Sigmoid colon (tissue), 7 donors: Measurements from ENCODE around the gene TBKBP1. TPM values are rescaled to one million over a fixed set of nuclear protein-coding genes. Genes with fewer than 3 reads are reported as not detected.
"Not testable (repeated sequence)": the region's sequence is repeated elsewhere in the genome, so short reads cannot be mapped to it uniquely, and the experiment has no call there.

ENCODE experiments used
- DNase-seq: peaks from one replicate; pipeline ENCODE4 v3.0.0-alpha.2; 2019
- H3K27ac ChIP-seq, 4 donors: fragments of 200-600 bp; sonication (generic); one replicate each; pipeline ENCODE4 v1.5.1; 2016 to 2019; ENCODE audit warnings: mild to moderate bottlenecking in 1 of 4
- H3K27me3 ChIP-seq, 3 donors: fragments of 200-600 bp; sonication (generic); one replicate each; pipeline ENCODE4 v1.5.1; 2019; ENCODE audit warnings: mild to moderate bottlenecking in 1 of 3
- H3K36me3 ChIP-seq, 4 donors: fragments of 200-600 bp; sonication (generic); one replicate each; pipeline ENCODE4 v1.5.1; 2016 to 2019
- H3K4me1 ChIP-seq, 4 donors: fragments of 200-600 bp; sonication (generic); one replicate each; pipeline ENCODE4 v1.5.1; 2017 to 2019
- H3K4me3 ChIP-seq, 4 donors: fragments of 200-600 bp; sonication (generic); one replicate each; pipeline ENCODE4 v1.5.1; 2017 to 2019; ENCODE audit warnings: mild to moderate bottlenecking in 2 of 4, moderate library complexity in 1 of 4
- H3K9me3 ChIP-seq, 4 donors: fragments of 200-600 bp in 3 of 4; sonication (generic) in 3 of 4; one replicate each; pipeline versions ENCODE4 v1.5.1 to v1.6.1; 2013 to 2019
- EP300 ChIP-seq, 4 donors: sonication (generic); formaldehyde crosslinking; IDR thresholded peaks; one replicate each; pipeline ENCODE4 v1.6.1; 2017; ENCODE audit warnings: antibody characterized with exemption in 4 of 4
- POLR2A ChIP-seq, 2 donors: fragments of 450-650 bp; IDR thresholded peaks; one replicate each; pipeline ENCODE4 v1.6.1; 2016; ENCODE audit warnings: antibody characterized with exemption in 2 of 2, mild to moderate bottlenecking in 2 of 2, moderate library complexity in 2 of 2
- POLR2AphosphoS5 ChIP-seq, 4 donors: sonication (generic); formaldehyde crosslinking; IDR thresholded peaks; one replicate each; pipeline ENCODE4 v1.6.1; 2017; ENCODE audit warnings: antibody characterized with exemption in 4 of 4
- WGBS, 2 donors: extraction: QIAGEN DNeasy Blood & Tissue Kit; methylation state at CpG; one replicate each; pipeline ENCODE4 v1.1.7; 2013; 5-methylcytosine and 5-hydroxymethylcytosine counted together
- intact Hi-C: fragments of 100-400 bp; cut with DNase I; formaldehyde crosslinking; loops from one replicate; pipeline ENCODE4 v1.15.1; 2023
- polyA plus RNA-seq, 3 donors: library from polyadenylated mRNA; stranded (reverse); fragments of 200-250 nt; gene quantifications; one replicate each; pipeline ENCODE4 v1.2.3, GENCODE V29; 2013
- total RNA-seq, 4 donors: library from RNA; depleted of rRNA; stranded (reverse); fragments of >200 nt; gene quantifications; one replicate each; pipeline ENCODE4 v1.1.0, GENCODE V29; 2016
- TF ChIP-seq, protein P1 (sequence below), 4 experiments: fragments of 450-650 bp in 3 of 4; fragments of 200-600 bp in 1 of 4; IDR thresholded peaks; one replicate each; pipeline ENCODE4 v1.5.1; 2016 to 2019; ENCODE audit warnings: antibody characterized with exemption in 4 of 4, mild to moderate bottlenecking in 3 of 4, moderate library complexity in 2 of 4
- donor health status: healthy with polysubstance abuse.
- donor health status: Bipolar disorder and iron deficiency.
- donor health status: healthy.

The TBKBP1 gene
- total and polyA plus RNA-seq, 7 donors, result 3.5 to 25.5 (median 7.8) TPM

DNA sequence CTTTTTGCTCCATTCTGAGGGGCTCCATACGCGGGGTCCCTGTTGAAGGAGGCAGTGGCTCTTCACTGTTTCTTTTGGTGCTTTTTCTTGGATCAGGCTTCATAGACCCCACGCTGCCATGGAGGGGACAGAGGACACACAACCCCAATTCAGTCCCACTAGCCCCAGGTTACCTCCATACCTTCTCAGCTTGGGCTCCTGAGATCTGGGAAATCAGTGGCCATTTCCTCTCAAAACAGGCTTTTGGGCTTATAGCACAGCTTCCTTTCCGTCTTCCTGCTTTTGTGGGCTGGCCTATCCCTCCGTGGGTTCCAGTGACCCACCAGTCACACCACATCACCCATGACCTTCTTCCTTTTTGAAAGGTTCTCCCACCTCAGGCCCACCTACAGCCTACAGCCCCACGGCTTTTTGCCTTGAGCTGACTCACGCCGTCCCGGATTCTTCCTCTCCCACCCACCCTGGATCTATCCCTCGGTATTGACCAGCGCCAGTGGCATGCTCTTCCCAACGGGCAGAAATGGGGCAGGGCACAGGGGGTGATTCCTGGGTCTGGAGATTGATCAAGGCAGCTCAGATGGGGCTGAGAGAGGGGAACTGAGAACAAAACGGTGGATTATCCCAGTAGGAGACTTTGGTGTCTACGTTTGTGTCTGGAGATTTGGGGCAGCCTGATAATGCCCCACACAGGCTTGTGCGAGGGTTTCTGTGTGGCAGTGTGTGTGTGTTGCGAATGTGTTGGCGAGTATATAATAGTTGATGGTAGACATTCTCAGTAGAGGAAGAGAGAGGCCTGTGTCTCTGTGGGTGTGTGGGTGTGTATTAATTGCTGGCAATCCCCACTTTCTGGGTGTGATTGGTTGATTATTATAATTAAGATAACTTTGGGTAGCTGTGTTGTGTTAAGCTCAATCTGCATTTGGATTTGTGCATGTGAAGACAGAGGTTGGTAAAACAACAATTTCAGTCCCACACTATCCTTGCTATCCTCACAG is 42.8 kb downstream of the TBKBP1 start:
- Histone ChIP-seq H3K4me3 (no peak overlapping the region), H3K36me3 (no peaks in the 10 kb centered on the region), H3K27me3 (peaks cover 13 to 48% (median 24%) of the 10 kb centered on the region in 3 donors), H3K27ac (no peak overlapping the region), H3K4me1 (peaks cover 0 to 16% (median 14%) of the 10 kb centered on the region in 4 donors), H3K9me3 (no peaks in the 10 kb centered on the region)
- no peak for TF ChIP-seq POLR2AphosphoS5 (IDR thresholded peaks at IDR 0.05)
- no peak for TF ChIP-seq EP300 (IDR thresholded peaks at IDR 0.05)
- TF ChIP-seq, protein P1, sequence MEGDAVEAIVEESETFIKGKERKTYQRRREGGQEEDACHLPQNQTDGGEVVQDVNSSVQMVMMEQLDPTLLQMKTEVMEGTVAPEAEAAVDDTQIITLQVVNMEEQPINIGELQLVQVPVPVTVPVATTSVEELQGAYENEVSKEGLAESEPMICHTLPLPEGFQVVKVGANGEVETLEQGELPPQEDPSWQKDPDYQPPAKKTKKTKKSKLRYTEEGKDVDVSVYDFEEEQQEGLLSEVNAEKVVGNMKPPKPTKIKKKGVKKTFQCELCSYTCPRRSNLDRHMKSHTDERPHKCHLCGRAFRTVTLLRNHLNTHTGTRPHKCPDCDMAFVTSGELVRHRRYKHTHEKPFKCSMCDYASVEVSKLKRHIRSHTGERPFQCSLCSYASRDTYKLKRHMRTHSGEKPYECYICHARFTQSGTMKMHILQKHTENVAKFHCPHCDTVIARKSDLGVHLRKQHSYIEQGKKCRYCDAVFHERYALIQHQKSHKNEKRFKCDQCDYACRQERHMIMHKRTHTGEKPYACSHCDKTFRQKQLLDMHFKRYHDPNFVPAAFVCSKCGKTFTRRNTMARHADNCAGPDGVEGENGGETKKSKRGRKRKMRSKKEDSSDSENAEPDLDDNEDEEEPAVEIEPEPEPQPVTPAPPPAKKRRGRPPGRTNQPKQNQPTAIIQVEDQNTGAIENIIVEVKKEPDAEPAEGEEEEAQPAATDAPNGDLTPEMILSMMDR (IDR thresholded peaks at IDR 0.05), result no peak
- TF ChIP-seq POLR2A (IDR thresholded peaks at IDR 0.05), result no peak
- 73 to 81% methylated on average over 17 of the region's 17 CpGs for WGBS, 2 donors
- DNase-seq, result peak; percentile 24
- intact Hi-C loops, result no loop called here

DNA sequence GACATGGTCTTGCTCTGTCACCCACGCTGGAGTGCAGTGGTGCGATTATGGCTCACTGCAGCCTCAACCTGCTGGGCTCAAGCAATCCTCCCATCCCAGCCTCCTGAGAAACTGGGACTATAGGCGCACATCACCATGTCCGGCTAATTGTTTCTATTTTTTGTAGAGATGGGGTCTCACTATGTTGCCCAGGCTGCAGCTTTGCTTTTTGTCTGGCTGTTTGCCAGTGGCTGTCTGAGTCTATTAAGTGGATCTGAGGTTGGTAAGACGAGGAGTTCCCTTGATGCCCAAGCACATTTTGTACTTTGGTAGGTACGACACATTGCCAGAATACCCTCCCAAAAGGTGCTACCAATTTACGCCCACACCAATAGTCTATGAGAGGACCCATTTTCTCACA is 44.2 kb downstream of the TBKBP1 start:
- Histone ChIP-seq H3K27ac (no peak overlapping the region), H3K9me3 (no peaks in the 10 kb centered on the region), H3K27me3 (peaks cover 5 to 44% (median 19%) of the 10 kb centered on the region in 3 donors), H3K36me3 (no peaks in the 10 kb centered on the region), H3K4me1 (peaks cover 0 to 11% (median 10%) of the 10 kb centered on the region in 4 donors), H3K4me3 (no peak overlapping the region)
- TF ChIP-seq EP300 (IDR thresholded peaks at IDR 0.05) (no peak), POLR2A (IDR thresholded peaks at IDR 0.05) (no peak), POLR2AphosphoS5 (IDR thresholded peaks at IDR 0.05) (no peak)
- TF ChIP-seq, protein P1 (IDR thresholded peaks at IDR 0.05), result no peak
- peak; percentile 14 for DNase-seq
- 90 to 91% methylated on average over 7 of the region's 7 CpGs for WGBS, 2 donors
- intact Hi-C loops, result no loop called here

DNA sequence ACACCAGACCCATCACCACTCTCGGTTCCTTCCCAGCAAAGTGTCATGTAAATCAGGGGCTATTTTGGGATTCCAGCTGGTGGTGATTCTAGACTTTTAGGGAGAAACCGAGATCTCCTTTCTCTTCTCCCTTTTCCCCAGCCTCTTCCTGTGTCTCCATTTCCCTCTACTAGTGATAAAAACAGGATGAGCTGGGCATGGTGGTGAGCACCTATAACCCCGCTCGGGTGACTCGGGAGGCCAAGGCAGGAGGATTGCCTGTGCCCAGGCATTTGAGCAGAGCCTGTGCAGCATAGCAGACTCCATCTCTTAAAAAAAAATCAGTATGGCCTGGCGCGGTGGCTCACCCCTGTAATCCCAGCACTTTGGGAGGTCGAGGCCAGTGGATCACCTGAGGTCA is 45.2 kb downstream of the TBKBP1 start:
- intact Hi-C loops, result no loop called here
- WGBS, 2 donors, result 80 to 84% methylated on average over 8 of the region's 8 CpGs
- peak; percentile 22 for DNase-seq

DNA sequence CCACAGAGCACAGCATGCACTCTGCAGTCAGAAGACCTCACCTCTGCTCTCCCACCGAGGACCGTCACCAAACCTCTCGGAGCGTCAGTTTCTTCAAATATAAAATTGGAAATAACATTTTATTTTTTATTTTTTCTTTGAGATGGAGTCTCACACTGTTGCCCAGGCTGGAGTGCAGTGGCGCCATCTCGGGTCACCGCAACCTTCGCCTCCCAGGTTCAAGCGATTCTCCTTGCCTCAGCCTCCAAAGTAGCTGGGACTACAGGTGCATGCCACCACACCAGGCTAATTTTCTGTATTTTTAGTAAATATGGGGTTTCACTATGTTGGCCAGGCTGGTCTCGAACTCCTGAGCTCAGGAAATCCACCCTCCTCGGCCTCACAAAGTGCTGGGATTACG is 46.0 kb downstream of the TBKBP1 start:
- peak; percentile 21 for DNase-seq
- intact Hi-C loops, H3K4me1 ChIP-seq: not testable (repeated sequence)

More for the DNA sequence above, 45.2 kb downstream of the TBKBP1 start:
- H3K4me1 ChIP-seq, result peaks cover 0 to 1% (median under 1%) of the 10 kb centered on the region in 4 donors
- H3K36me3 ChIP-seq, result no peaks in the 10 kb centered on the region
- H3K9me3 ChIP-seq, result no peaks in the 10 kb centered on the region
- peaks cover 0 to 44% (median 17%) of the 10 kb centered on the region in 3 donors for H3K27me3 ChIP-seq
- TF ChIP-seq POLR2A (IDR thresholded peaks at IDR 0.05) (no peak), POLR2AphosphoS5 (IDR thresholded peaks at IDR 0.05) (no peak), EP300 (IDR thresholded peaks at IDR 0.05) (no peak)
- TF ChIP-seq, protein P1 (IDR thresholded peaks at IDR 0.05), result no peak
- no peak overlapping the region for H3K27ac ChIP-seq
- H3K4me3 ChIP-seq, result no peak overlapping the region

DNA sequence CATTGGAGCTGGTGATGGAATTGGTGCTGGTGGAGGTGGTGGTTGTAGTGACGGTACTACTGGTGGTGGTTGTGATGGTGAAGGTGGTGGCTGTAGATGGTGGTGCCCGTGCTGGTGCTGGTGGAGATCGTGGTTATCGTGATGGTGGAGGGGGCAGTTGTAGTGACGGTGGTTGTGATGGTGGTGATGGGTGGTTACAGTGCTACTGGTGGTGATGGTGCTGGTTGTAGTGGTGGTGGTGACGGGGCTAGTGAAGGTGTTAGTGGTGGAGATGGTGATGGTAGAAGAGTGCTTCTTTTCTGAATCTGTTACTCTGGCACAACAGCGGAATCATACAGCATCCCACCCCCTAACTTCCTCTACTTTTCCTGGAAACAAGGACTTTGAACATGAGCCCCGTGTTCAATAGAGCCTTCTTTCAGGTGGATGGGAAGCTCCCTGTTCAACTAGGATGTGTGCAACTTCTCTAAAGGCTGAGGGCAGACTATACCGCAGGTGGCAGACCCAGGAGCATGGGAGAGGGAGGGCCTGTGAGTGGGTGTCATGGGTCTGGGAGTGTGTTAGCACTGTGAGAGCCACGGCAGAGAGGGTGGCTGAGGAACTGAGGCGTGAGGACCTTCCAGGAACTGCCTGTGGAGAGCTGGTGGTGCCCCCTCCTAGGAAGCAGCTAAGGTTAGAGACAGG is 47.3 kb downstream of the TBKBP1 start:
- no peak overlapping the region for H3K27ac ChIP-seq
- intact Hi-C loops, result no loop called here
- no peak overlapping the region for H3K4me3 ChIP-seq
- H3K27me3 ChIP-seq, result peaks cover 0 to 46% (median 22%) of the 10 kb centered on the region in 3 donors
- no peaks in the 10 kb centered on the region for H3K9me3 ChIP-seq
- no peaks in the 10 kb centered on the region for H3K36me3 ChIP-seq
- TF ChIP-seq EP300 (IDR thresholded peaks at IDR 0.05) (no peak), POLR2A (IDR thresholded peaks at IDR 0.05) (no peak), POLR2AphosphoS5 (IDR thresholded peaks at IDR 0.05) (no peak)
- TF ChIP-seq, protein P1 (IDR thresholded peaks at IDR 0.05), result no peak
- DNase-seq, result peak; percentile 35
- H3K4me1 ChIP-seq, result no peaks in the 10 kb centered on the region
- WGBS, 2 donors, result 77 to 78% methylated on average over 11 of the region's 11 CpGs

More for the DNA sequence above, 46.0 kb downstream of the TBKBP1 start:
- H3K4me3 ChIP-seq, H3K36me3 ChIP-seq, H3K9me3 ChIP-seq, H3K27ac ChIP-seq: not testable (repeated sequence)
- WGBS, 2 donors, result 87 to 88% methylated on average over 12 of the region's 12 CpGs
- H3K27me3 ChIP-seq, result peaks cover 0 to 44% (median 16%) of the 10 kb centered on the region in 3 donors
